ENCODE measurements around the gene HNRNPH2.

HNRNPH2 gene

GRCh38 chrX:101407748-101408531, at the start of gene HNRNPH2, which contains the start of gene GLA:
Gene HNRNPH2, plus strand, starts transcription at chrX:101408222. Its CDS starts 3,767 bp downstream, at chrX:101411989.
Gene GLA, minus strand, starts transcription at chrX:101407925. Its CDS starts 22 bp downstream, at chrX:101407903.
- Histone ChIP-seq H4K20me1 (ENCODE audit: insufficient read depth, low read length) (no peaks in the 10 kb centered on the region), H3F3A (ENCODE audit: insufficient read depth, low read length) (no peaks in the 10 kb centered on the region), H3K27ac (ENCODE audit: low read depth, low read length, poor library complexity, severe bottlenecking) (peak within 1 kb of the TSS; percentile 76), H3K9me2 (ENCODE audit: low read depth, low read length) (no peaks in the 10 kb centered on the region), H3K36me3 (ENCODE audit: insufficient read depth, low read length) (peaks cover 25% of the 10 kb centered on the region), H3K27me3 (ENCODE audit: insufficient read depth, low read length) (no peaks in the 10 kb centered on the region), H3K4me3 (ENCODE audit: low read depth, low read length, poor library complexity, severe bottlenecking) (peak within 1 kb of the TSS; percentile 99), H3K4me1 (ENCODE audit: insufficient read depth, low read length, severe bottlenecking) (peaks cover 26% of the 10 kb centered on the region), H3K79me2 (ENCODE audit: insufficient read depth, low read length) (peaks cover 44% of the 10 kb centered on the region), H3K9me3 (ENCODE audit: low read length) (no peaks in the 10 kb centered on the region), H3K9ac (ENCODE audit: low read length) (peak within 1 kb of the TSS; percentile 97), H3K4me2 (ENCODE audit: low read length) (peak within 1 kb of the TSS; percentile 91), H2AFZ (ENCODE audit: low read length) (no peak within 1 kb of the TSS)
- TF ChIP-seq CTCF (IDR thresholded peaks at IDR 0.05; ENCODE audit: low read length) = no peak
- TF ChIP-seq EZH2 (IDR thresholded peaks at IDR 0.05; ENCODE audit: borderline replicate concordance, low read length) = no peak

DNA sequence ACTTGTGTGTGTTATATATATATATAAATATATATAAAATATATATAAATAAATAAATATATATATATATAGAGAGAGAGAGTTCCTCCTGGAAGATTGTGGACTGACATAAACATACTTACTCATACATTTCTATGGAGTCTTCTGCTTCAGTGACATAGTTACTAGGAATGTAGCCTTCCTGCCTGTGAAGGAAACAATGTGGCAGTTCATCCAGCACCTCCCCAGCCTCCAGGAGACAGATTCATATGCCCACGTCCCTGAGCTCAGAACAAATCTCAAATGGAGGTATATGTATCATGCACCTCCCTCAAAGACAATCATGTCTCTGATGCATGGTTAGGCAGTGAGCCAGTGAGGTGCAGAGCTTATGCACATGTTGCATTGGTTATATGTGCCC, 48.1 kb upstream of the HNRNPH2 start:
- H3K4me2 ChIP-seq (ENCODE audit: low read length) = no peak overlapping the region
- no peaks in the 10 kb centered on the region for H3K79me2 ChIP-seq (ENCODE audit: insufficient read depth, low read length)
- peaks cover 64% of the 10 kb centered on the region for H3K36me3 ChIP-seq (ENCODE audit: insufficient read depth, low read length)
- H2AFZ ChIP-seq (ENCODE audit: low read length) = no peak overlapping the region
- no peaks in the 10 kb centered on the region for H4K20me1 ChIP-seq (ENCODE audit: insufficient read depth, low read length)
- no peak for TF ChIP-seq CTCF (IDR thresholded peaks at IDR 0.05; ENCODE audit: low read length)
- no peak for TF ChIP-seq EZH2 (IDR thresholded peaks at IDR 0.05; ENCODE audit: borderline replicate concordance, low read length)
- no peaks in the 10 kb centered on the region for H3K27me3 ChIP-seq (ENCODE audit: insufficient read depth, low read length)
- no peaks in the 10 kb centered on the region for H3K9me3 ChIP-seq (ENCODE audit: low read length)
- no peaks in the 10 kb centered on the region for H3K9me2 ChIP-seq (ENCODE audit: low read depth, low read length)
- H3K27ac ChIP-seq (ENCODE audit: low read depth, low read length, poor library complexity, severe bottlenecking) = no peak overlapping the region
- no peaks in the 10 kb centered on the region for H3F3A ChIP-seq (ENCODE audit: insufficient read depth, low read length)
- H3K9ac ChIP-seq (ENCODE audit: low read length) = no peak overlapping the region
- no peak overlapping the region for H3K4me3 ChIP-seq (ENCODE audit: low read depth, low read length, poor library complexity, severe bottlenecking)
- no peaks in the 10 kb centered on the region for H3K4me1 ChIP-seq (ENCODE audit: insufficient read depth, low read length, severe bottlenecking)

DNA sequence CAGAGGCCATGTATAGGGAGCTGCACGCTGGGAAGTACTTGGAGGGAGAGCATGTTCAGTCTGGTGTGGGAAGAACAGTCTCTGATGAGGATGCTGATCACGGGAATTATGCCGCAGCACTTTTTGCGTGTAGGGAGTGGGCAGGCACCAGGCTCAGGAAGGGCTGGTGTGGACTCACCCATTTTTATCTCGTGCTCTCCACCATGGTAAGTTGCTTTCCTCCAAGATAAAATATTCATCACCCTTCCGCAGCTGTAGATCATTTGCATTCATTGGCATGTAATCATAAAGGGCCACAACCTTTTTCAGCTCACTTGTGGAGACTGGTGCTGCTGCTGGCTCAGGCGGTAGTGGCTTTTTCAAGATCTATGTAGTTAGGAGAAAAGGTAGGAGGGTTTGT, 47.6 kb upstream of the HNRNPH2 start:
- Histone ChIP-seq H3K36me3 (ENCODE audit: insufficient read depth, low read length) (peaks cover 64% of the 10 kb centered on the region), H2AFZ (ENCODE audit: low read length) (no peak overlapping the region), H3K9me3 (ENCODE audit: low read length) (no peaks in the 10 kb centered on the region), H3K4me3 (ENCODE audit: low read depth, low read length, poor library complexity, severe bottlenecking) (no peak overlapping the region), H3K9me2 (ENCODE audit: low read depth, low read length) (no peaks in the 10 kb centered on the region), H3K27ac (ENCODE audit: low read depth, low read length, poor library complexity, severe bottlenecking) (no peak overlapping the region), H3K4me2 (ENCODE audit: low read length) (no peak overlapping the region), H3K79me2 (ENCODE audit: insufficient read depth, low read length) (no peaks in the 10 kb centered on the region), H4K20me1 (ENCODE audit: insufficient read depth, low read length) (no peaks in the 10 kb centered on the region), H3K27me3 (ENCODE audit: insufficient read depth, low read length) (no peaks in the 10 kb centered on the region), H3K9ac (ENCODE audit: low read length) (no peak overlapping the region), H3F3A (ENCODE audit: insufficient read depth, low read length) (no peaks in the 10 kb centered on the region), H3K4me1 (ENCODE audit: insufficient read depth, low read length, severe bottlenecking) (no peaks in the 10 kb centered on the region)
- TF ChIP-seq CTCF (IDR thresholded peaks at IDR 0.05; ENCODE audit: low read length) = no peak
- TF ChIP-seq EZH2 (IDR thresholded peaks at IDR 0.05; ENCODE audit: borderline replicate concordance, low read length) = no peak
